T-helper 9 cell (primary cell): ENCODE results near the gene SH2D7.
A peak's percentile ranks its signal among the peaks of the same experiment; 100 is the strongest.

Source experiments
- DNase-seq: peaks from one replicate; pipeline ENCODE4 v3.0.0-alpha.2; 2020

SH2D7 gene

GRCh38 chr15:78104566-78105475 lies 12.5 kb downstream of the SH2D7 start:
- DNase-seq, result no peak

- no peak for DNase-seq
Measured at GRCh38 chr15:78105476-78106241, 13.3 kb downstream of the SH2D7 start.

GRCh38 chr15:78107471-78107870 lies 15.1 kb downstream of the SH2D7 start:
- no peak for DNase-seq

GRCh38 chr15:78108300-78109084 lies 16.1 kb downstream of the SH2D7 start:
- peak; percentile 78 for DNase-seq

- no peak for DNase-seq
Measured at GRCh38 chr15:78109156-78109555, 16.8 kb downstream of the SH2D7 start.

GRCh38 chr15:78110096-78110495 lies 17.7 kb downstream of the SH2D7 start:
- no peak for DNase-seq

- no peak for DNase-seq
Measured at GRCh38 chr15:78110916-78111475, 18.6 kb downstream of the SH2D7 start.

- DNase-seq, result no peak
Measured at GRCh38 chr15:78111788-78112187, 19.4 kb downstream of the SH2D7 start.

- DNase-seq, result no peak
Measured at GRCh38 chr15:78112551-78112950, 20.2 kb downstream of the SH2D7 start.

GRCh38 chr15:78120523-78120922 lies 28.2 kb downstream of the SH2D7 start:
- DNase-seq, result no peak

- DNase-seq, result no peak
Measured at GRCh38 chr15:78125267-78125666, 32.9 kb downstream of the SH2D7 start.

- no peak for DNase-seq
Measured at GRCh38 chr15:78127882-78128281, 35.5 kb downstream of the SH2D7 start.

GRCh38 chr15:78129077-78129750 lies 36.9 kb downstream of the SH2D7 start:
- no peak for DNase-seq

- no peak for DNase-seq
Measured at GRCh38 chr15:78129751-78130287, 37.5 kb downstream of the SH2D7 start.

- peak; percentile 41 for DNase-seq
Measured at GRCh38 chr15:78130466-78131294, 38.3 kb downstream of the SH2D7 start.

- peak; percentile 68 for DNase-seq
Measured at GRCh38 chr15:78131295-78132061, 39.1 kb downstream of the SH2D7 start, which contains the start of gene CIB2. CIB2 (minus strand) TSS chr15:78131445; CDS start chr15:78131215, 230 bp downstream.

GRCh38 chr15:78133801-78134200 lies 41.4 kb downstream of the SH2D7 start:
- DNase-seq, result no peak

- DNase-seq, result no peak
Measured at GRCh38 chr15:78139578-78139977, 47.2 kb downstream of the SH2D7 start.

GRCh38 chr15:78140292-78140691 lies 47.9 kb downstream of the SH2D7 start:
- DNase-seq, result no peak

- DNase-seq, result no peak
Measured at GRCh38 chr15:78142332-78142731, 50.0 kb downstream of the SH2D7 start.
